ENCODE measurements around the gene SPOPL.

GRCh38 chr2:138503087-138503442, 1.5 kb downstream of the SPOPL start:
- no peak for TF ChIP-seq POLR2A (IDR thresholded peaks at IDR 0.05; ENCODE audit: low read length)
- no peak for TF ChIP-seq GATA1 (IDR thresholded peaks at IDR 0.05; ENCODE audit: low read depth, low read length)

Measured in erythroblast (primary cell).